Measurements from ENCODE around the gene SUN2.

SUN2 gene

DNA sequence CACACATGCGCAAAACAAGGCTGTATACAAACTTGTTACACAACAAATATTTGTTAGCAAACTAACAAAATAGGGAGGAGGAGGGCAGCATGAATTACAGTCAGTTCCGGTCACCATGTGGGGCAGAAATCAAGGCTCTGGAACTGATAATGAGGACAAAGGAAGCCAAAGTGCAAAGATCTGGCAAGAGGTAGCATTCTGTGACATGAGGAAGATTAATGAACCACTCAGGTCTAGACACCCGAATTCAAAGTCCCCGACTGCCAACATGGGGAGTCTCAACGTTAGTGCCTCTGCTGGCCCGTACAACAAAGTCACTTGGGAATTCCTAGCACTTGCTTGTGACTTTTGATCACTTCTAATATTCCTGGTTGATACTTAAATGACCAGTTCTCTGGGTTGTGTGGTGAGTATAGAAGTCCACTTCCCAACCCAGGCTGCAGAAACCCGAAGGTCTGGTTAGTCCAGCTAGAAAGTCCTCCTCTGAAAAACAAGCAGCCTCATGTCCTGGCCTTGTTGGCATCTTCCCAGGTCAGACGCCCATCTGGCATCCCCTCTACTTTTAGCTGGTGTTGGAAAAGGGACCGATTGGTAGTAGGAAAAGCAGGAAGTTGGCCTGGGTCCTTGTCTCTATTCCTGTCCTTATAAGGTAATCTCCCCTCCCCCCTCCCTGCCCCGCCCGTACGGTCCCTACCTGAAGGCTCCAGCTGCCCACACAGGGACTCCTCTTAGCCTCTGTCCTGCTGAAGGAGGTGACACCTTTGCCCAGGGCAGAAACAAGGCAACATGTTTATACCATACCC lies 1.6 kb downstream of the SUN2 start:
- peak; percentile 65 for DNase-seq

DNA sequence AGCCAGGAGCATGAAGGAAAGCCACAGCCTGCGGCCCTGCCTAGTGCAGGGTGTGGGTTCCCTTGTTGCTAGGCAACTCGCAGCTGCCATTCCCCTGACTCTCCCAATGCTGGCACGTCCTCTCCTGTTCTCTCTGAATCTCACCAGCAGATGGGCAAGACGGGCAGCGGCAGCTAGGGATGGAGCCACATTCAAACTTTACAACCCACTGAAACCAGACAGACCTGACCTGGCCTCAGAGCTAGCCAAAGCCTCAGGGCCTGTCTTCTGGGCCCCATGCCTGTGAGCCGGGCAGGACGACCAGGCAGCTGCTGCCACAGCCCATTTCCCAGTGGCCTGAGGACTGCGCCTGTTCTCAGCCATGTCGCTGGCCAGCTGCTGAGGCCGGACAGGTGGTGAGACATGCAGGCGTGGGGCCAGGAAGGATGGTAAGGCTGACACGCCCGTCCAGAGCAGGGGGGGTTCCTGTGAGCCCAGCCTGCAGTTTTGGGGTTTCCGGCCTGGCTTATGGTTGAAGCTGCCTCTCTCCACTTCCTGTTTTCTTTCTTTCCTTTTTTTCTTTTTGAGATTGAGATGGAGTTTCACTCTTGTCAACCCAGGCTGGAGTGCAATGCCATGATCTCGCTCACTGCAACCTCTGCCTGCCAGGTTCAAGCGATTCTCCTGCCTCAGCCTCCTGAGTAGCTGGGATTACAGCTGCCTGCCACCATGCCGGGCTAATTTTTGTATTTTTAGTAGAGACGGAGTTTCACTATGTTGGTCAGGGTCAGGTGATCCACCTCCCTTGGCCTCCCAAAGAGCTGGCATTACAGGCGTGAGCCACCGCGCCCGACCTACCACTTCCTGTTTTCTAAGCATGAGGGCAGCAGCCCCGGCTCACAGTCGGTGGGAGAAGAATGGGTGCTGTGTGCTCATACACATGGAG lies 4.1 kb downstream of the SUN2 start:
- DNase-seq: no peak

GRCh38 chr22:38751066-38751421 lies 4.8 kb downstream of the SUN2 start:
- DNase-seq: no peak

GRCh38 chr22:38750638-38751037 lies 5.2 kb downstream of the SUN2 start:
- DNase-seq: no peak

- DNase-seq: no peak
Measured at GRCh38 chr22:38750104-38750503, 5.7 kb downstream of the SUN2 start.

GRCh38 chr22:38748487-38749136 lies 7.2 kb downstream of the SUN2 start:
- no peak for DNase-seq

DNA sequence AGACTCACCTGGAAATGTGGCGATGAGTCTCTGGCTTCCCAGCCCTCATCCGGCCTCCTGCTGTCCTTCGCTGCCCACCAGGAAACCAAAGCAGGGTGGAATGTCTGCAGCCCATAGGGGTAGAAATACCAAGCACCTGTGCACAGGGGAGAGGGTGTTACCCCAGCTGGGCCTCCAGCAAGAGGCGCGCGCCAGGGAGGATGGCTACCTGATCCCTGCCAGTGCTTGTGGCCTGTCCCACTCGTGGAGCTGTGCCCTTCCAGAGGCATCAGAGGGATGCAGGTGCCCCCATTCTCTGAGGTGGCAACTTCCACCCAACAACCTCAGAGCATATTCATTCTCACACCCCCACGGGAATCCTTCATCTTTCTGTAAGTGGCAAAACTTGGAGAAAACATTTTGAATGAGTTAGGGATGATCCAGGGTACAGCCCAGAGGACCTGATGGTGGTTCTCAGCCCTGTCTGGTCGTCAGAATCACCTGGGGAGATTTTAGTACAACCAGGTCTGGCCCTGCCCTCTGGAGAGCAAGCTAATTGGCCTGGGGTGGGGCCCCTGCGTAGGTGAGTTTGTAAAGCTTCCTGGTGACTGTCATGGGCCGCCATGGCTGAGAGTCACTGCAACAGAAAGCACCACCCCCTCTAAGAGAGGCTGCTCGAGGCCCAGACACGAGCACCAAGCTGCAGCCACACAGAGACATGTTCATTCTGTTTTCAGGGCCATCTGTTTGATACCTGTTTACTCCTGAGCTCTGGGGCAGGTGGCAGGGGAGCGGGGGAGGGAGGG lies 9.9 kb downstream of the SUN2 start:
- DNase-seq: no peak

DNA sequence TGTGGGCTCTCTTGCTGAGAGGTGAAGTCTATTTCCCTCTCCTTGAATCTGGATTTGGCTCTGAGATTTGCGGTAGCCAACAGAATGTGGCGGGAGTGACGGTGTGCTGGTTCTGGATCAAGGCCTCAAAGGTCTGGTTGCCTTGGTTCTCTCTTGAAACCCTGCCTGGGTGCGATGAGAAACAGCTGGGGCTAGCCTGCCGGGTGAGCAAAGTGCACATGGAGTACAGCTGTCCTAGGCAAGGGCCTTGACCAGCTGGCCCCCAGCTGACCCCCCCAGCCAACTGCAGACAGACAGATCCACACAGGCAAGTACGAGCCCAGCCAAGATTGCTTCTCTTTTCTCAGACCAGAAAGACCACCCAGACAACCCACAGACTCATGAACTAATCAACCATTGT lies 10.8 kb downstream of the SUN2 start:
- no peak for DNase-seq

DNA sequence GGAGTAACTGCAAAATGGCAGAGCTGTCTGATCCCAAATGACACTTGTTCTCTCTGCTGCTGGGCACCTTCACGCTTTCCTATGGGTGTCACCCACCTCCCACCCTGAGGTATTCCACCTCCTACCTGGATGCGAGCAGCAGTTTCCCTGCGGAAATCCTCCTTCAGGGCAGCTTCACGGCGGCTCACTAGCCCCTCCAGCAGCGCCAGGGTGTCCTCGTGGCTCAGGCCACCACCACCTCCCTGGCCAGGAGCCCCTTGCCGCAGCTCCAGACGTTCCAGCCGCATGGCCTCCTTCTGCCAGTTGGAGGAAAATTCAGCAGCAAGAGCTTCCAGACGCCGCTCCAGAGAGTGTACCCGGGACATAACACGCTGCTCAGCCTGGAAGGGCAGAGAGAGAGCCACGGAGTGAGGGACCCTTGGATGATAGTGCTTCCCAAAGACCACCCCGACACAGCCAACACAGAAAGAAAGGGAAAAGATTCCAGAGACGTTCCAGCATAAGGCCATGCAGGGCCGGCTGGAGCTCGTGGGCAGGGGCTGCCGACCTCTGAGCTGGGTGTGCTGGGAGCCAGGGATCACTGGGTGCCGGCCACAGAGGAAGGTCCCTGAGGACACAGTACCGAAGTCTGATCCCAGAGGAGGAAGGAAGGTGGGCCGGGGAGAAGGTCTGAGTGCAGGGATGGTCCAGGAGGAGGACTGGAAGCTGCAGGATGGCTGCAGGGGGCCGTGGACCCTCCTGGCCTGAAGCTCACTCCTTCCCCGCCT lies 13.4 kb downstream of the SUN2 start:
- DNase-seq: no peak

DNA sequence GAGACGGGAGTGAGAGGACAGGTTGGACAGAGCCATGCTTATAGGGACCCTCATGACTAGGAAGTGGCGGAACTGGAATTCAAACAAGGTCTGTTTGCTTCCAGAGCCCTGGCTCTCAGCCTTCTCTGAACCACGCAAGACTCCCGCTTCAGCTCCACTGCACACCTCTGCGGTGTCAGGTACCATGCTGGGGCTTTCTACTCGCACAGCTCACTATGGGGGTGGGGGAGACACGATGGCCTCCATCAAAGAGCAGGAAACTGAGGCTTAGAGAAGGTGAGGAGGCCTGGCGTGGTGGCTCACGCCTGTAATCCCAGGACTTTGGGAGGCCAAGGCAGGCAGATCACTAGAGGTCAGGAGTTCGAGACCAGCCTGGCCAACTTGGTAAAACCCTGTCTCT lies 14.2 kb downstream of the SUN2 start:
- DNase-seq: no peak

DNA sequence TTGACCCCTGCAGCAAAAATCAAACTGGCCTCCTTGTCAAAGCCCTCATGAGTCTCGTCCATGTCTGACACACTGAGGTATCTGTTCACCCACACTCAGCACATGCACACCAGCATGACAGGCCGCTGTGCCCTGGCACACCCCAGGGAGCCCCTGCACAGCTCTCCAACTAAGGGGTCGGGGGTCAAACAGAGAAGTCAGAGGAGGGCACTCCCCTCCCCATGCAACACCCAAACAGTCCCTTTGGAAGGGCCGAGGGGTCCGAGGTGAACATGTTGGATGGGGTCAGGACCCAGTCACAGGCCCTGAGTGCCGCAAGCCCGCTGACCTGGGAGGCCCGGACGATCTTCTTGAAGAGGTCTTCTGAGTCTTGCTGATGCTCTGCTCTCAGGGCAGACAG lies 14.6 kb downstream of the SUN2 start:
- DNase-seq: no peak

- no peak for DNase-seq
Measured at GRCh38 chr22:38740754-38741153, 15.0 kb downstream of the SUN2 start.

- no peak for DNase-seq
Measured at GRCh38 chr22:38740116-38740723, 15.6 kb downstream of the SUN2 start.

DNA sequence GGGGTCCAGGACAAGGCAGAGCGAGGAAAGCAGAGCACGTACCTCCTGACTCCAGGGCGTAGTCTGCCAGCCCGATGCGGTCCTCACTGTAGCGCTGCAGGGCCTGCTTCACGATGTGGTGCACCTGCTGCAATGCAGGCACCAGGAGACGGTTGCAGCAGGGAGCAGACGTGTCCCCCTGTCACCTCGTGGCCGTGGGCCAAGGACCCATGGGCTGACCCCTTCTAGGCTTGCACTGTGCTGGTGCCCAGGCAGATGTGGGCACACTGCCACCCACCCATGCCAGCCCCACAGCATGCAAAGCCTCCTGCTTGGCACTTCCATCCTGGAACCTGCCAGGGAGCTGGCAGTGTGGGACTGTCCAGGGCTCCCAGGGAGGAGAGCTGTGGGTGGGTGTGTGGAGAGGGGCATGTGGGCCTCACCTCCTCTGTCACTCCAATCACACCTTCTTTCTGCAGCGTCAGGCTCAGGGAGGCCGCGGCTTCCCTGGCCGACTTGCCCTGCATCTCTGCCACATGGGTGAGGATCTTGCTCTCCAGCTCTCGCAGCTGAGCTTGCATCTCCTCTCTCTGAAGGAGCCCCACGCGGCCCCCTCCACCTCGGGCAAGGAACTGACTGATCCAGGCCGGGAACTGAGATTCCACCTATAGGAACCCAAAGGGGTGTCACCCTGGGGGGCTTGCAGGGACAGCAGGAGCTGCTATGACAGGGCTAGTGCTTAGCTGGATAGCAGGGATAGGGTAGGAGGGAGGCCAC lies 16.3 kb downstream of the SUN2 start:
- DNase-seq: no peak

GRCh38 chr22:38738475-38739070 lies 17.2 kb downstream of the SUN2 start:
- DNase-seq: no peak

GRCh38 chr22:38737302-38738060 lies 18.3 kb downstream of the SUN2 start:
- peak; percentile 31 for DNase-seq

GRCh38 chr22:38736257-38736570 lies 19.6 kb downstream of the SUN2 start:
- no peak for DNase-seq

GRCh38 chr22:38735465-38736256 lies 20.1 kb downstream of the SUN2 start:
- no peak for DNase-seq

DNA sequence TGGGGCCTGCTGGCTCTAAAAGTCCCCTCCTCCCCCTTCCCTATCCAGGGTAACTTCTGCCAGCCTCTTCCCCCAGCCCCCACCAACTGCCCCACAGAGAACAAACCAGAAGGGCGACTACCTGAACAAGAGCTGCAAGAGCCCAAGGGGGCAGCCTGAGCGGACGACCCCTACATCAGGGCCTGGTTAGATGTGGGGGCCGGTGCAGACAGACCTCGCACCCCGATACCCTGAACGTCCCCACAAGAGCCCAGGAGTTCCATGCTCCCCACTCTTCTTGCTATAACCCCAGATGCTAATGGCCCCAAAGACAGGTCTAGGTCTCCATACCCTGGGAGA lies 20.7 kb downstream of the SUN2 start:
- DNase-seq: no peak
